ENCODE measurements around the gene ZFR. TPM values are rescaled to one million over a fixed set of nuclear protein-coding genes. Genes with fewer than 3 reads are reported as not detected.

Gene ZFR
- total RNA-seq, 2 donors from 2014 or later = 65.7 to 66.0 TPM

- peaks cover 22% of the 10 kb centered on the region for H3K36me3 ChIP-seq
- H3K9me3 ChIP-seq = no peaks in the 10 kb centered on the region
- no peaks in the 10 kb centered on the region for H3K27me3 ChIP-seq
- H3K4me1 ChIP-seq = no peaks in the 10 kb centered on the region
- no peak overlapping the region for H3K4me3 ChIP-seq
- no peak for DNase-seq (ENCODE audit: low spot score)
- TF ChIP-seq, protein P1, sequence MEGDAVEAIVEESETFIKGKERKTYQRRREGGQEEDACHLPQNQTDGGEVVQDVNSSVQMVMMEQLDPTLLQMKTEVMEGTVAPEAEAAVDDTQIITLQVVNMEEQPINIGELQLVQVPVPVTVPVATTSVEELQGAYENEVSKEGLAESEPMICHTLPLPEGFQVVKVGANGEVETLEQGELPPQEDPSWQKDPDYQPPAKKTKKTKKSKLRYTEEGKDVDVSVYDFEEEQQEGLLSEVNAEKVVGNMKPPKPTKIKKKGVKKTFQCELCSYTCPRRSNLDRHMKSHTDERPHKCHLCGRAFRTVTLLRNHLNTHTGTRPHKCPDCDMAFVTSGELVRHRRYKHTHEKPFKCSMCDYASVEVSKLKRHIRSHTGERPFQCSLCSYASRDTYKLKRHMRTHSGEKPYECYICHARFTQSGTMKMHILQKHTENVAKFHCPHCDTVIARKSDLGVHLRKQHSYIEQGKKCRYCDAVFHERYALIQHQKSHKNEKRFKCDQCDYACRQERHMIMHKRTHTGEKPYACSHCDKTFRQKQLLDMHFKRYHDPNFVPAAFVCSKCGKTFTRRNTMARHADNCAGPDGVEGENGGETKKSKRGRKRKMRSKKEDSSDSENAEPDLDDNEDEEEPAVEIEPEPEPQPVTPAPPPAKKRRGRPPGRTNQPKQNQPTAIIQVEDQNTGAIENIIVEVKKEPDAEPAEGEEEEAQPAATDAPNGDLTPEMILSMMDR (IDR thresholded peaks at IDR 0.05) = no peak
- no peak overlapping the region for H3K27ac ChIP-seq
These were observed 81.5 kb downstream of the ZFR start for GRCh38 chr5:32363030-32363429.

DNA sequence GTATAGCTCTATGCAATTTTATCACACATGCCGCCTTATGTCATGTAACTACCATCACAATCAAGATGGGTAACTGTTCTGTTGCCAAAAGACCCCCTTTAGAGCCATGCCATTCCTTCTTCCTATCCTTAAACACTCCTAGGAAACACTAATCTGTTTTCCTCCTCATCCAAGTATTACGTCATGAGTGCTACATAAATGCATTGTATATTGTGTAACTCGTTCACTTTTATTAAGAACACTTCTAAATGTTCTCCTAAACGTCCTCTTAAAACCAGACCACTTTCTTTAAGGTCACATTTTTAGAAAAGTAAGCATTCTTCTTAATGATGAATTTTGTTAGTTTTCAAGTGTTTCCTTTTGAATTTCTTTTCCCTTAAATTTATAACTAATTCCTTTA lies 82.0 kb downstream of the ZFR start:
- TF ChIP-seq, protein P1 (IDR thresholded peaks at IDR 0.05) = no peak
- DNase-seq (ENCODE audit: low spot score) = no peak
- no peak overlapping the region for H3K4me3 ChIP-seq
- no peaks in the 10 kb centered on the region for H3K27me3 ChIP-seq
- no peak overlapping the region for H3K27ac ChIP-seq
- no peaks in the 10 kb centered on the region for H3K4me1 ChIP-seq
- H3K9me3 ChIP-seq = no peaks in the 10 kb centered on the region
- peaks cover 25% of the 10 kb centered on the region for H3K36me3 ChIP-seq

GRCh38 chr5:32360906-32361305 lies 83.6 kb downstream of the ZFR start:
- Histone ChIP-seq H3K27me3 (no peaks in the 10 kb centered on the region), H3K4me1 (no peaks in the 10 kb centered on the region), H3K27ac (no peak overlapping the region), H3K4me3 (no peak overlapping the region), H3K36me3 (peaks cover 40% of the 10 kb centered on the region), H3K9me3 (no peaks in the 10 kb centered on the region)
- no peak for DNase-seq (ENCODE audit: low spot score)
- TF ChIP-seq, protein P1 (IDR thresholded peaks at IDR 0.05) = no peak

- Histone ChIP-seq H3K27ac (no peak overlapping the region), H3K4me3 (no peak overlapping the region), H3K36me3 (peaks cover 41% of the 10 kb centered on the region), H3K4me1 (no peaks in the 10 kb centered on the region), H3K9me3 (no peaks in the 10 kb centered on the region), H3K27me3 (no peaks in the 10 kb centered on the region)
- DNase-seq (ENCODE audit: low spot score) = no peak
- TF ChIP-seq, protein P1 (IDR thresholded peaks at IDR 0.05) = no peak
These were observed 85.9 kb downstream of the ZFR start for GRCh38 chr5:32358611-32359010.

- TF ChIP-seq, protein P1 (IDR thresholded peaks at IDR 0.05) = no peak
- no peak overlapping the region for H3K4me3 ChIP-seq
- DNase-seq (ENCODE audit: low spot score) = no peak
- no peak overlapping the region for H3K27ac ChIP-seq
- H3K27me3 ChIP-seq = no peaks in the 10 kb centered on the region
- H3K9me3 ChIP-seq = no peaks in the 10 kb centered on the region
- peaks cover 33% of the 10 kb centered on the region for H3K36me3 ChIP-seq
- no peaks in the 10 kb centered on the region for H3K4me1 ChIP-seq
These were observed 86.9 kb downstream of the ZFR start for GRCh38 chr5:32357658-32358057.

- Histone ChIP-seq H3K4me1 (no peaks in the 10 kb centered on the region), H3K27me3 (no peaks in the 10 kb centered on the region), H3K36me3 (peaks cover 30% of the 10 kb centered on the region), H3K27ac (peak overlapping the region in 1 of 2 donors; percentile 32), H3K4me3 (no peak overlapping the region), H3K9me3 (no peaks in the 10 kb centered on the region)
- no peak for DNase-seq (ENCODE audit: low spot score)
- TF ChIP-seq, protein P1 (IDR thresholded peaks at IDR 0.05) = no peak
These were observed 88.9 kb downstream of the ZFR start for GRCh38 chr5:32355686-32356085.
